CD4-positive, alpha-beta T cell (primary cell): ENCODE results near the gene B4GALT4. TPM values are rescaled to one million over a fixed set of nuclear protein-coding genes. Genes with fewer than 3 reads are reported as not detected.

Source experiments
- ATAC-seq: fragments of 200-7000 bp; cut with Tn5 transposase; one replicate; pipeline ENCODE4 v1.10.0; 2022; ENCODE audit warnings: mild to moderate bottlenecking; ENCODE audit not compliant: poor library complexity
- CTCF ChIA-PET: fragments of 350-600 bp; sonication (Branson Sonifier 250); formaldehyde crosslinking; loops from one replicate; lab custom pipeline; 2021; ENCODE audit warnings: antibody characterized with exemption, inconsistent platforms; lab: Charles Lee
- POLR2A ChIA-PET: fragments of 350-600 bp; sonication (Branson Sonifier 250); formaldehyde crosslinking; loops from one replicate; lab custom pipeline; 2021; ENCODE audit warnings: antibody characterized with exemption, inconsistent platforms; lab: Charles Lee
- DNase-seq, 14 experiments: peaks; one replicate each; pipeline ENCODE4 v3.0.0-alpha.2; 2013 to 2020; ENCODE audit warnings: mixed read lengths in 2 of 14
- H3K27ac ChIP-seq, 2 donors: one replicate each; pipeline versions ENCODE4 v1.5.1 to v1.7.0; 2013; ENCODE audit warnings: low read length in 2 of 2, low read depth in 1 of 2, mild to moderate bottlenecking in 1 of 2
- H3K27me3 ChIP-seq, 2 experiments: 1 replicate in 1 of 2; 2 replicates in 1 of 2; pipeline versions ENCODE4 v1.6.1 to v1.7.0; 2013; ENCODE audit warnings: low read length in 2 of 2, control low read depth in 1 of 2, mild to moderate bottlenecking in 1 of 2, moderate library complexity in 1 of 2; ENCODE audit not compliant: insufficient read depth in 2 of 2, control insufficient read depth in 1 of 2
- H3K36me3 ChIP-seq: one replicate; pipeline ENCODE4 v1.6.1; 2013; ENCODE audit warnings: low read length, control low read depth; ENCODE audit not compliant: insufficient read depth
- H3K4me1 ChIP-seq: one replicate; pipeline ENCODE4 v1.6.1; 2013; ENCODE audit warnings: low read length, control low read depth; ENCODE audit not compliant: insufficient read depth
- H3K4me3 ChIP-seq: one replicate; pipeline ENCODE4 v1.5.1; 2013; ENCODE audit warnings: mild to moderate bottlenecking, low read length, moderate library complexity
- H3K9me3 ChIP-seq, 2 experiments: 1 replicate in 1 of 2; 2 replicates in 1 of 2; pipeline versions ENCODE4 v1.6.1 to v1.7.0; 2013; ENCODE audit warnings: low read length in 2 of 2, mild to moderate bottlenecking in 2 of 2, control low read depth in 1 of 2, moderate library complexity in 1 of 2; ENCODE audit not compliant: control insufficient read depth in 1 of 2, insufficient read depth in 1 of 2
- H3K27ac Mint-ChIP-seq: one replicate; pipeline ENCODE4 v1.8.0; 2020; ENCODE audit warnings: mixed read lengths
- H3K27me3 Mint-ChIP-seq: one replicate; pipeline ENCODE4 v1.8.0; 2021; ENCODE audit warnings: mixed read lengths
- H3K36me3 Mint-ChIP-seq: one replicate; pipeline ENCODE4 v1.8.0; 2021; ENCODE audit warnings: low read depth, mixed read lengths
- H3K4me1 Mint-ChIP-seq: one replicate; pipeline ENCODE4 v1.8.0; 2021; ENCODE audit warnings: low read depth, mixed read lengths
- H3K4me3 Mint-ChIP-seq: one replicate; pipeline ENCODE4 v1.8.0; 2020; ENCODE audit warnings: mild to moderate bottlenecking, mixed read lengths
- H3K9me3 Mint-ChIP-seq: one replicate; pipeline ENCODE4 v1.8.0; 2020; ENCODE audit warnings: mixed read lengths
- CTCF ChIP-seq: fragments of 200-600 bp; IDR thresholded peaks from one replicate; pipeline ENCODE4 v1.8.0; 2022; ENCODE audit warnings: antibody characterized with exemption, mild to moderate bottlenecking
- intact Hi-C, 2 experiments: fragments of 100-400 bp; cut with DNase I in 1 of 2; cut with micrococcal nuclease in 1 of 2; formaldehyde crosslinking; loops; one replicate each; pipeline versions ENCODE4 v1.15.1 to v1.9.0; 2023 to 2025; cut with DNase I, micrococcal nuclease
- total RNA-seq, 174 experiments: library from RNA in 2 of 174; stranded (reverse) in 2 of 174; gene quantifications; one replicate each; pipeline ENCODE4 v1.2.3 and lab custom pipeline; 2021 to 2026

The B4GALT4 gene
- total RNA-seq, 2 experiments from 2014 or later, result 26.2 to 29.5 TPM

GRCh38 chr3:119194237-119195150, 46.2 kb downstream of the B4GALT4 start:
- H3K27me3 Mint-ChIP-seq, result peaks cover 5% of the 10 kb centered on the region
- Histone ChIP-seq H3K27me3 (no peaks in the 10 kb centered on the region), H3K27ac (no peak overlapping the region), H3K36me3 (no peaks in the 10 kb centered on the region), H3K4me1 (no peaks in the 10 kb centered on the region), H3K4me3 (no peak overlapping the region), H3K9me3 (no peaks in the 10 kb centered on the region)
- ATAC-seq, result no peak
- H3K4me3 Mint-ChIP-seq, result no peak overlapping the region
- H3K9me3 Mint-ChIP-seq, result no peaks in the 10 kb centered on the region
- no peak for DNase-seq
- H3K27ac Mint-ChIP-seq, result no peak overlapping the region
- no peaks in the 10 kb centered on the region for H3K4me1 Mint-ChIP-seq
- ChIA-PET CTCF (no interaction called here), POLR2A (no interaction called here)
- intact Hi-C loops, result no loop called here
- no peaks in the 10 kb centered on the region for H3K36me3 Mint-ChIP-seq
- no peak for TF ChIP-seq CTCF

- Mint-ChIP-seq H3K4me1 (no peaks in the 10 kb centered on the region), H3K4me3 (no peak overlapping the region)
- no peak for ATAC-seq
Observed at GRCh38 chr3:119191800-119192199, 48.9 kb downstream of the B4GALT4 start.

GRCh38 chr3:119187266-119187665, 53.4 kb downstream of the B4GALT4 start:
- intact Hi-C loops, result no loop called here
- H3K4me1 ChIP-seq, result no peaks in the 10 kb centered on the region
- Mint-ChIP-seq H3K36me3 (no peaks in the 10 kb centered on the region), H3K27ac (no peak overlapping the region), H3K4me1 (no peaks in the 10 kb centered on the region), H3K9me3 (no peaks in the 10 kb centered on the region), H3K4me3 (no peak overlapping the region), H3K27me3 (no peaks in the 10 kb centered on the region)
- ATAC-seq (no peak), DNase-seq (no peak)
- no peaks in the 10 kb centered on the region for H3K9me3 ChIP-seq
- ChIA-PET CTCF (no interaction called here), POLR2A (no interaction called here)
- no peaks in the 10 kb centered on the region for H3K27me3 ChIP-seq
- H3K4me3 ChIP-seq, result no peak overlapping the region
- no peaks in the 10 kb centered on the region for H3K36me3 ChIP-seq
- H3K27ac ChIP-seq, result no peak overlapping the region
- TF ChIP-seq CTCF, result no peak

More at GRCh38 chr3:119191800-119192199, 48.9 kb downstream of the B4GALT4 start:
- no peaks in the 10 kb centered on the region for H3K4me1 ChIP-seq
- no peak for DNase-seq
- no peak for TF ChIP-seq CTCF
- H3K27me3 ChIP-seq, result no peaks in the 10 kb centered on the region
- H3K36me3 Mint-ChIP-seq, result no peaks in the 10 kb centered on the region
- H3K9me3 ChIP-seq, result no peaks in the 10 kb centered on the region
- H3K27ac Mint-ChIP-seq, result no peak overlapping the region
- H3K27me3 Mint-ChIP-seq, result peaks cover 5% of the 10 kb centered on the region
- H3K4me3 ChIP-seq, result no peak overlapping the region
- POLR2A ChIA-PET, result no interaction called here
- CTCF ChIA-PET, result interaction anchor here (0.6 kb wide), 1 partner anchor 835 kb away, joined by 3 read pairs; no protein-coding TSS in a partner anchor
- no peaks in the 10 kb centered on the region for H3K36me3 ChIP-seq
- intact Hi-C loops, result no loop called here
- no peak overlapping the region for H3K27ac ChIP-seq
- H3K9me3 Mint-ChIP-seq, result no peaks in the 10 kb centered on the region
